Measurements from ENCODE around the gene ATP5F1B. TPM values are rescaled to one million over a fixed set of nuclear protein-coding genes. Genes with fewer than 3 reads are reported as not detected.

Gene ATP5F1B
- total and polyA plus RNA-seq, 2 of the 8 experiments (the other 6 are each of a cell fraction or from before 2014, with no cell fraction given) = 900 to 1,522 TPM

DNA sequence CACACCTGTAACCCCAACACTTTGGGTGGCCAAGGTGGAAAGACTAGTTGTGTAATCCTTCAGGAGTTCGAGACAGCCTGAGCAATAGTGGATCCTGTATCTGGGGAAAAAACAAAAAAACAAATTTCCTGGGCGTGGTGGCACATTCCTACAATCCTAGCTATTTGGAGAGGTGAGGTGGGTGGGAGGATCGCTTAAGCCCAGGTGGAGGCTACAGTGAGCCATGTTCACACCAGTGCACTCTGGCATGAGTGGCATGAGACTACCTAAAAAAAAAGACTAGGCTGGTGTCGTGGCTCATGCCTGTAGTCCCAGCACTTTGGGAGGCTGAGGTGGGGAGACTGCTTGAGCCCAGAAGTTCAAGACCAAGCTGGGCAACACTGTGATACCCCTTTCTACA lies 25.1 kb upstream of the ATP5F1B start:
- H3K79me1 ChIP-seq (ENCODE audit: low read depth, low read length) = peaks cover 8% of the 10 kb centered on the region; the same call in 1 of the 2 replicates
- DNase-seq (ENCODE audit: low read depth in 1 of 2, low spot score in 2 of 2) = no peak
- H3K79me2 ChIP-seq (ENCODE audit: control insufficient read depth in 1 of 2, insufficient read depth in 2 of 2, low read length in 2 of 2) = peaks cover 7 to 48% of the 10 kb centered on the region in 2 experiments; a peak in 3 of 4 replicates
- no peak overlapping the region for H3K4me3 ChIP-seq (ENCODE audit: extremely low read depth in 1 of 4, insufficient read depth in 2 of 4, low read depth in 3 of 4, low read length in 4 of 4)
- no peak overlapping the region for H4K8ac ChIP-seq (ENCODE audit: extremely low read depth, insufficient read depth, low read length)
- 0 out of 7 replicates have a peak, but pooled peaks cover 0 to 2% (median 0%) of the 10 kb centered on the region in 4 experiments for H3K27me3 ChIP-seq (replicated peaks in 1 of 4; ENCODE audit: control insufficient read depth in 3 of 4, extremely low read depth in 1 of 4, insufficient read depth in 3 of 4, low read length in 3 of 4)
- WGBS, 2 experiments (ENCODE audit: extremely low coverage in 1 of 2, insufficient coverage in 1 of 2, insufficient read length in 1 of 2, insufficient replicate concordance in 2 of 2, low coverage in 1 of 2, low lambda C conversion rate in 2 of 2, missing lambda C conversion rate in 1 of 2) = 89% methylated on average over 4 of the region's 4 CpGs; no CpG with 5 or more reads in 1 of the 2 experiments
- peaks cover 3 to 12% of the 10 kb centered on the region in 2 experiments for H4K20me1 ChIP-seq (replicated peaks in 1 of 2; ENCODE audit: control insufficient read depth in 1 of 2, insufficient read depth in 2 of 2, low read length in 2 of 2)
- H3K14ac ChIP-seq (ENCODE audit: insufficient read length) = no peak overlapping the region
- no peak overlapping the region for H2BK5ac ChIP-seq (ENCODE audit: low read depth, low read length)
- H2BK120ac ChIP-seq (replicated peaks; ENCODE audit: low read depth, low read length) = no peak overlapping the region
- no peak overlapping the region for H3K23ac ChIP-seq (ENCODE audit: insufficient read length)
- H3K56ac ChIP-seq (replicated peaks; ENCODE audit: insufficient read length, low read depth, low read length) = no peak overlapping the region
- H3K4ac ChIP-seq (replicated peaks; ENCODE audit: insufficient read length, low read depth, low read length) = no peak overlapping the region
- no peak overlapping the region for H3K27ac ChIP-seq (ENCODE audit: low read depth, low read length)
- no peak overlapping the region for H2AK5ac ChIP-seq (ENCODE audit: low read depth, low read length)
- H4K91ac ChIP-seq (replicated peaks; ENCODE audit: insufficient read length, low read length) = no peak overlapping the region
- H2BK15ac ChIP-seq (ENCODE audit: low read length) = no peak overlapping the region
- peaks cover 20 to 71% (median 51%) of the 10 kb centered on the region in 4 experiments for H3K36me3 ChIP-seq (ENCODE audit: control insufficient read depth in 2 of 4, insufficient read depth in 4 of 4, low read length in 3 of 4)
- ChIA-PET POLR2A (ENCODE audit: partially characterized antibody) (interaction anchor here (0.6 to 8.8 kb wide), 14 partner anchors 8 to 337 kb away, joined by 3 to 71 read pairs (median 4); partner anchors contain the start of genes ATP5F1B, NACA, PAN2 and PTGES3), CTCF (ENCODE audit: partially characterized antibody) (interaction anchor here (0.7 to 1.4 kb wide), 5 partner anchors 10 to 392 kb away, joined by 3 to 5 read pairs (median 4); no protein-coding TSS in a partner anchor)
- H2BK12ac ChIP-seq (ENCODE audit: low read depth, low read length) = no peak overlapping the region
- H3K23me2 ChIP-seq (ENCODE audit: low read depth, low read length) = no peaks in the 10 kb centered on the region
- H3K9ac ChIP-seq (replicated peaks in 1 of 4; ENCODE audit: extremely low read depth in 1 of 4, low read depth in 3 of 4, low read length in 3 of 4) = no peak overlapping the region
- H3K4me2 ChIP-seq (ENCODE audit: insufficient read depth in 1 of 2, low read depth in 2 of 2, low read length in 2 of 2) = no peak overlapping the region
- H3K18ac ChIP-seq (ENCODE audit: extremely low read depth, low read length) = no peak overlapping the region
- H2AFZ ChIP-seq (ENCODE audit: low read length) = no peak overlapping the region
- H3K9me3 ChIP-seq (ENCODE audit: insufficient read depth in 2 of 2, low read depth in 1 of 2, low read length in 1 of 2) = no peaks in the 10 kb centered on the region
- no peak overlapping the region for H4K5ac ChIP-seq (ENCODE audit: insufficient read length, low read depth, low read length)
- H3K4me1 ChIP-seq (replicated peaks in 1 of 4; ENCODE audit: control insufficient read depth in 3 of 4, insufficient read depth in 4 of 4, low read length in 3 of 4) = no peaks in the 10 kb centered on the region
- no peak overlapping the region for H2BK20ac ChIP-seq (ENCODE audit: low read length)
- no peak for FAIRE-seq
- no peak for TF ChIP-seq JUN (IDR thresholded peaks at IDR 0.05; ENCODE audit: low read depth, low read length)
- TF ChIP-seq RFX5 (IDR thresholded peaks at IDR 0.05; ENCODE audit: borderline replicate concordance, low read depth, low read length) = no peak
- no peak for TF ChIP-seq RAD21 (IDR thresholded peaks at IDR 0.05 in 1 of 2, conservative IDR thresholded peaks at IDR 0.05 in 1 of 2; ENCODE audit: low read depth in 2 of 2, low read length in 2 of 2)
- no peak for TF ChIP-seq NANOG (IDR thresholded peaks at IDR 0.05; ENCODE audit: insufficient read depth, low read depth, low read length, poor library complexity, severe bottlenecking)
- TF ChIP-seq SRF (IDR thresholded peaks at IDR 0.05; ENCODE audit: low read depth, low read length) = no peak
- no peak for TF ChIP-seq POLR2AphosphoS5 (IDR thresholded peaks at IDR 0.05; ENCODE audit: low read depth, low read length)
- TF ChIP-seq TCF12 (IDR thresholded peaks at IDR 0.05; ENCODE audit: low read depth, low read length) = no peak
- TF ChIP-seq, protein P1, sequence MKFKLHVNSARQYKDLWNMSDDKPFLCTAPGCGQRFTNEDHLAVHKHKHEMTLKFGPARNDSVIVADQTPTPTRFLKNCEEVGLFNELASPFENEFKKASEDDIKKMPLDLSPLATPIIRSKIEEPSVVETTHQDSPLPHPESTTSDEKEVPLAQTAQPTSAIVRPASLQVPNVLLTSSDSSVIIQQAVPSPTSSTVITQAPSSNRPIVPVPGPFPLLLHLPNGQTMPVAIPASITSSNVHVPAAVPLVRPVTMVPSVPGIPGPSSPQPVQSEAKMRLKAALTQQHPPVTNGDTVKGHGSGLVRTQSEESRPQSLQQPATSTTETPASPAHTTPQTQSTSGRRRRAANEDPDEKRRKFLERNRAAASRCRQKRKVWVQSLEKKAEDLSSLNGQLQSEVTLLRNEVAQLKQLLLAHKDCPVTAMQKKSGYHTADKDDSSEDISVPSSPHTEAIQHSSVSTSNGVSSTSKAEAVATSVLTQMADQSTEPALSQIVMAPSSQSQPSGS (IDR thresholded peaks at IDR 0.05; ENCODE audit: low read length) = no peak
- TF ChIP-seq MAFK (IDR thresholded peaks at IDR 0.05; ENCODE audit: low read depth, low read length) = no peak
- TF ChIP-seq TAF1 (IDR thresholded peaks at IDR 0.05; ENCODE audit: low read depth, low read length) = no peak
- no peak for TF ChIP-seq CHD1 (IDR thresholded peaks at IDR 0.05; ENCODE audit: low read depth, low read length)
- no peak for TF ChIP-seq TBP (IDR thresholded peaks at IDR 0.05; ENCODE audit: low read depth, low read length)
